Epithelial cell of esophagus (primary cell): ENCODE measurements around the gene NRIP3.
A peak's percentile ranks its signal among the peaks of the same experiment; 100 is the strongest.

Experiments
- DNase-seq: peaks from one replicate; pipeline ENCODE4 v3.0.0; 2010; ENCODE audit warnings: low read depth
- H3K4me3 ChIP-seq: 2 replicates; pipeline ENCODE4 v1.5.1; 2011; ENCODE audit warnings: mild to moderate bottlenecking, low read length, control low read depth
- TF ChIP-seq, protein P1 (sequence below): IDR thresholded peaks from 2 replicates; pipeline ENCODE4 v1.5.1; 2011; ENCODE audit warnings: low read depth, mild to moderate bottlenecking, low read length, control low read depth, inconsistent platforms; ENCODE audit not compliant: insufficient read depth; ENCODE audit errors: missing control alignments

NRIP3 gene

DNA sequence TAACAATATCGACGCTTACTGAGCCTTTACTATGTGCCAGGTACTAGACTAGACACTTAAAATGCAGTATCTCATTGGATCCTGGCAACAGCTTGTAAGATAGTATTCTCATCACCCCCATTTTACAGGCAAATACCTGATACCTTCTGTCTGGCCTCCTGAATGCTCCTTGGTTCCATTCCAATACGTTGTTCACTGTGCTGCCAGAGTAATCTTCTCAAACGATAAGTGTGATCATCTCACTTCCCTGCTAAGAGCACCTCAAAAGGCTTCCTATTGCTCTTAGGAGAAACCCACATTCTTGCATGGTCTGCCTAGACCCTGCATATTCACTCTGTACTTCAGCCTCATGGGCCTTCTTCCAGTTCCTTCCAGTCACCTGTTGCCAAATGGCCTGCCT lies 1.3 kb upstream of the NRIP3 start:
- H3K4me3 ChIP-seq: no peak overlapping the region
- no peak for DNase-seq
- TF ChIP-seq, protein P1, sequence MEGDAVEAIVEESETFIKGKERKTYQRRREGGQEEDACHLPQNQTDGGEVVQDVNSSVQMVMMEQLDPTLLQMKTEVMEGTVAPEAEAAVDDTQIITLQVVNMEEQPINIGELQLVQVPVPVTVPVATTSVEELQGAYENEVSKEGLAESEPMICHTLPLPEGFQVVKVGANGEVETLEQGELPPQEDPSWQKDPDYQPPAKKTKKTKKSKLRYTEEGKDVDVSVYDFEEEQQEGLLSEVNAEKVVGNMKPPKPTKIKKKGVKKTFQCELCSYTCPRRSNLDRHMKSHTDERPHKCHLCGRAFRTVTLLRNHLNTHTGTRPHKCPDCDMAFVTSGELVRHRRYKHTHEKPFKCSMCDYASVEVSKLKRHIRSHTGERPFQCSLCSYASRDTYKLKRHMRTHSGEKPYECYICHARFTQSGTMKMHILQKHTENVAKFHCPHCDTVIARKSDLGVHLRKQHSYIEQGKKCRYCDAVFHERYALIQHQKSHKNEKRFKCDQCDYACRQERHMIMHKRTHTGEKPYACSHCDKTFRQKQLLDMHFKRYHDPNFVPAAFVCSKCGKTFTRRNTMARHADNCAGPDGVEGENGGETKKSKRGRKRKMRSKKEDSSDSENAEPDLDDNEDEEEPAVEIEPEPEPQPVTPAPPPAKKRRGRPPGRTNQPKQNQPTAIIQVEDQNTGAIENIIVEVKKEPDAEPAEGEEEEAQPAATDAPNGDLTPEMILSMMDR: no peak

DNA sequence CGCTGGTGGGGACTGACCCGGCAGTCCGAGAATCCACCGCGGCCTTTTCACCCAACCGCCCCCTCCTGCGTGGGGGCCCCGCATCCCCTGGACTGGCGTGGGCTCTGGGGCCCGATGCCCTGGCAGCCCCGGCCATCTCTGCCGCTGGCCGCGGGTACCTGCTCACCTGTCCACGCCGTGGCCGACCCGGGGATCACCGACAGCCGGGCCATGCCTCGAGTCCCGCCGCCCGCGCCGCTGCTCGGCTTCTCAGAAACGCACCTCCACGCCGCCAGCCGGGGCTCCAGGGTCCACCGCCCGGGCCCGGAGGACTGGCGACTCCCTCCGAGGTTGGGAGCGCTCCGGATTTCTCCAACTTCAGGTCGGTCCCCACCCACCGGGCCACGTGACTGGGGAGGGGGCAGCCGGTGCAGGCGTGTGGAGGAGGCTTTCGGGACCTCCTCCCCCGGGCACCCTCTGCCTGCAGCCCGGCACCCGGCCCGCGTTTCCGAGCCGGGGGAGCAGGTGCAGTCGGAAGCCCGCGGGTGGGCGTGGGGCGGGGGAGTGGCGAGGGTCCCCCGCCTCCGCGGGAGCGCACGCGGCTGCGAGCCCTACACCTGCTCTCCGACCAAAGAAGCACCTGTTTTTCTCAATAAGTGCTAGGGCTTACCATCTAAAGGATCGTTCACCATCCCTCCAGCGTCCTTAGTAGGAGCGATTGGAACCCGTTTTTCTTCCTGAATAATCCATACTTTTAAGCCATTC lies 554 bp upstream of the NRIP3 start:
- DNase-seq: no peak
- TF ChIP-seq, protein P1: no peak
- peak overlapping the region; percentile 29 for H3K4me3 ChIP-seq

DNA sequence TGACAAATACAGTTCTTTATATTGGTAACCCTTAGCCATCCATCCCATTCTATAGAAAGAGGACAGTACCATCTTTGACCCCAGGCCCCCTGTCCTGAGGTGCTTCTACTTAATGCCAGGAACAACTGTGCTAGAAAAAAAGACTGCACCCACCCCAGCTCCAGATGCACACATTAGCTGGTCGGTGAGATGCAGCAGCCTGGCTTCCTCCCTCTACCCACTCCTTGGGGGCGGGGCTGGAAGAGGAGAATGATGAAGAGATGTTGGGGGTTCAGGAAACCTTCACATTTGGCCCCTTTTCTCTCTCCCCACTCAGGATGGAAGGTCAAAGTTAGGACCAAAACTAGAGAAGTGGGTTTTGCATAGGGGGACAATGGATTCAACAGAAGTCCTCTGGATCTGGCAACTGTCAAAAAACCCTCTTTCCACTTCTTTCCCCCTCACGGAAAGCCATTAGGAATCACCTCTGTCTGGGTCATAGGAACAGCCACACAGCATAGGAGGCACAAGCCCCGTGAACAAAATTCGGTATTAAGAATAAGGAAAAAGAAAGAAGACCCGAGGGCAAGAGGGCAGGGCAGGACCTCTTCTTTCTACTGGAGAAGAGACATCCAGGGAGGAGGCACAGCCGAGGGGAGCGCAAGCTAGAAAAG lies 755 bp downstream of the NRIP3 start:
- no peak for DNase-seq
- peak overlapping the region; percentile 35 for H3K4me3 ChIP-seq
- TF ChIP-seq, protein P1: no peak

DNA sequence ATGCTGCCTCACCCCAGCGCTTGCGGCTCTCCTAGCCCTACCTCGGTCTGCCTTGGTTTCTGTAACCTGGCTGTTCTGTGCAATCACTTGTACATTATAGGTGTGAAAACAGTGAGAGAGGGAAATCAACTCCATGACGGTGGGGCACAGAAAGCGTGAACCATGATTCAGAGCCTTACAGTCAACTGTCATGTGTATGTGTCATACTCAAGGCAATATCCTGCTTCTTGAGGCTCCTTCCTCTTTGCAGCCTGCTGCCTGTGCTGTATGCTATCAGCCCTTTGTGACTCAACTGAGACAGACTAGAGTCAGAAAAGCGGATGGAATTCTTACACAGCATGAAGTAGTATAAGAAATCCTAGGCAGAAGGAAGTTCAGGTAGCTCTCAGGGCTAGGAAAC lies 2.1 kb downstream of the NRIP3 start:
- no peak overlapping the region for H3K4me3 ChIP-seq
- peak; percentile 96 for DNase-seq
- TF ChIP-seq, protein P1: no peak

DNA sequence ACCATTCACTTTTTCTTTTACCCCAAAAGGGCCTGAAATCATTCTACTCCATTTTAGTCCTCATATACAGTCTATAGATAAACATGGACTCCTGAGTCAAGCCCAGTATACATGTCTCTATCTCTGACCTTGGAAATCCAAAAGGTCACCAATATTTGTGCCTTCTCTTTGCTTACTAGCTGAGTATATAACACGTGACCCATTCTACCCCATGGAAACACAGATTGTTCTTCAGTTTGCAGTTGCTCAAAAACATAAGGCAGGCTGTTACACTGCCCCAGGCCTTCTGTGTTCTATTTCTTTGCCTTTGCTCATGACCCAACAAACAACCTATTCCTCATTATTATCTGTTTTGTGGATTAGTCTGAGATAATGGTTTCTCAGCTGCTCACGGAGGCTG lies 5.8 kb downstream of the NRIP3 start:
- no peak for DNase-seq
- TF ChIP-seq, protein P1: no peak

DNA sequence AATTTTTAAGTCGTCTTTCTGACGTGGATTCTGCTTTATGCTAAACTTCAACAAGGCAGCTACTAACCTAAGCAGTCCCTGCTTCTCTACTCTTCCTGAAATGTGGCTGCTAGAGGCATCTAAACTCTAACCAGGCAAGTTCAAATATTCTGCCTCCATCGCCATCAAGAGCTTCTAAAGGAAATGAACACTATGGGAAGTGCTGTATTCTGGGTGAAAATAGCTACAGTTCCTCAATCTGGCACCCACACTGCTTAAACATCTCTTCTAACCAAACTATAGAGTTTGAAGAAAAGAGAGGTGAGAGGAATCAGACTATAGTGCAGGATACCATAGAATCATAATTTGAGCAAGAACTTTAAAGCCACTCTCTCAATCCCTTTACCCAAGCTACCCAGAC lies 6.3 kb downstream of the NRIP3 start:
- TF ChIP-seq, protein P1: no peak

More for the DNA sequence above, 5.8 kb downstream of the NRIP3 start:
- H3K4me3 ChIP-seq: no peak overlapping the region

More for the DNA sequence above, 6.3 kb downstream of the NRIP3 start:
- DNase-seq: no peak
- no peak overlapping the region for H3K4me3 ChIP-seq
